HG02884 (cell line): ENCODE measurements around the gene IL24.

ENCODE experiments used
- ATAC-seq: cut with Tn5 transposase; IDR thresholded peaks from one replicate; pipeline ENCODE4 v1.9.1; 2021; ENCODE audit warnings: mild to moderate bottlenecking, moderate library complexity; ENCODE audit not compliant: unreplicated experiment

Gene IL24

DNA sequence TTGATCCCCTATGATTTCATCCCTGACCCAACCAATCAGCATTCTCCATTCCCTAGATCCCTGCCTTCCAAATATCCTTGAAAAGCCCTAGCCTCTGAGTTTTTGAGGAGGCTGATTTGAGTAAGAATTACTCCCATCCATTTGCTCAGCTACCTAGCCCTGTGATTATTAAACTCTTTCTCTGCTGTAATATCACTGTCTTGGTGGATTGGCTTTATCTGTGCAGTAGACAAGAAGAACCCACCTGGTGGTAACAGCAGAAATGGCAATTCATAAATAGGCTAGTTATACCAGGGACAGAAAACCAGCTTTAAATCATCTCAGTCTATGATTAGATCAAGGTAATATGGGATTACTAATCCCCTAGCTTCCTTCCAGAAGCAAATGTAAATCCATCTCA lies 18.8 kb upstream of the IL24 start:
- no peak for ATAC-seq

DNA sequence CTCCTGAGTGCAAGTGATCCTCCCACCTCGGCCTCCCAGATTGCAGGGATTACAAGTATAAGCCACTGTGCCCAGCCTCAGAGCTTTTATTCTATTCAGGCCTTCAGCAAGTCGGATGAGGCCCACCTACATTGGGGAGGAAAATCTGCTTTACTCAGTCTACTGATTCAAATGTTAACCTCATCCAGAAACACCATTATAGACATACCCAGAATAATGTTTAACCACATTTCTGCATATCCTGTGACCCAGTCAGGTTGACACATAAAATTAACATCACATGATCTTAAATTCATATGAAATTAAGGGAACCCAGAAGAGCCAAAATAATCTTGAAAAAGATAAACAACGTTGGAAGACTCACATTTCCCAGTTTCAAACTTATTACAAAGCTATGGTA lies 16.9 kb upstream of the IL24 start:
- no peak for ATAC-seq

DNA sequence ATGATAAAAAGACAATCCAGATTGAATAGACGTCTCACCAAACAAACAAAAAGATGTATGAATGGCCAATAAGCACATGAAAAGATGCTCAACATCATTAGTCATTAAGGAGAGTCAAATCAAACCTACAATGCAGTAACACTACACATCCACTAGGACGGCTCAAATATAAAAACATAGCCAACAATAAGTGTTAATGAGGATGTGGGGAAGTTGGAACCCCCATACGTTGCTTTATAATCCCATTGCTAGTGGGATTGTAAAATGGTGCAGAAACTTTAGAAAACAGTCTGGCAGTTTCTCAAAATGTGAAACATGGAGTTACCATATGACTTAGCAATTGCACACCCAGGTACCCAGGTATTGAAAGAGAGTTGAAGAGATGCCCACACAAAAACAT lies 14.7 kb upstream of the IL24 start:
- no peak for ATAC-seq

DNA sequence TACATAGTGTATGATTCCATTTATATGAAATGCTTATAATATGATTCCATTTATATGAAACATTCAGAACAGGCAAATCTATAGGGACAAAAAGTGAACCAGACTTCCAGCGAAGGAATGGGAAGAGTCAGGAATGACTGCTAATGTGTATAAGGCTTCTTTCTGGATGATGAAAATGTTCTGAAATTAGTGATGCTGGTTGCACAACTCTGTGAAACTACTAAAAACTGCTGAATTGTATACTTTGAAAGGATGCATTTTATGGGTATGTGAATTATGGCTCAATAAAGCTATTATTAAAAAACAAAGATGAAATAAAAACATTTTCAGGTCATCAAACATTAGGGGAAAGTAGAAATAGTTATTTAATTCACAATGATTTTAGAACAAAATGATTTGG lies 14.1 kb upstream of the IL24 start:
- ATAC-seq = no peak

DNA sequence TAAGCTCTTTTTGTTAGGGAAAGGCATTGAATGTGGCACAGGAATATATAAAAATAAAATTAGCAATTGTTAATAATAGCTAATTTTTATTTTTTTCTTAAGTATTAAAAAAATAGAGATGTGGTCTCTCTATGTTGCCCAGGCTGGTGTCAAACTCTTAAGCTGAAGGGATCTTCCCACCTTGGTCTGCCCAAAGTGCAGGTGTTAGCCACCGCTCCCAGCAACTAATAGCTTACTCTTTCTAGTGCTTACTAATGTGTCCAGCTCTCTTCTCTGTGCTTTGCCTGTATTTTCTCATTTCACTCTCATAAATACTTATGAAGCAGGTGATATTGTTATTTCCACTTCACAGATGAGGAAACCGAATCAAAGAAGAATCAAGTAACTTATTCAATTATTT lies 13.4 kb upstream of the IL24 start:
- ATAC-seq = no peak

DNA sequence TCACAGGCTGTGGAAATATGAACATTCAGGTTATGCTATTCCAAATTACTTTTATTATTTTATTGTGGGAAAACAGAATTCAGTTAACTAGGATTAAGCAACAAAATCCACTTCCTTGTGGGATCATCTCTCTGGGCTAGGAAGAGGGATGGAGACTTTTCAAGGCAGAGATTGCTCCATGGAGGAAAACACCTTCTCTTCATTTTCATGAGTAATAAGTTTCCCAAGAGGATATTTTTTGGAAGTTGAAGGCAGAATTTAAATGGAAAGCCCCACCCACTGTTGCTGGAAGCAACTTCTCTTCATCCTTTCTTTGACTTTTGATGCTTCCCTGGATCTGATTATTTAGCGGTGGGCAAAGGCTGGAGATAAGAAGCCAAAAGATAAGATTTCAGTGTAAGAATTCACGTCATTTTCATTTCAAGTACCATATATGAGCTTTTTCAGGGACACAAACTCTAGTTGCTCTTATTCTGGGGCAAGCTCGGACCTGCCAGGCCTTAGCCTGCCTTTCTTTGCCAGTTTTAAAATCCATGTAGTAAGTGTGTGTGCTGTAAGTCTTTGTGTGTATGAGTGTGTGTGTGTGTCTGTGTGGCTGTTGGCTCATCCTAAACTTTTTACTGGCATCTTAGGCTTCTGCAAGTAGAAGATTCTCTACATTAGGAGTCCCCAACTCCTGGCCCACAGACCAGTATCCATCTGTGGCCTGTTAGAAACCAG lies 11.7 kb upstream of the IL24 start:
- no peak for ATAC-seq

DNA sequence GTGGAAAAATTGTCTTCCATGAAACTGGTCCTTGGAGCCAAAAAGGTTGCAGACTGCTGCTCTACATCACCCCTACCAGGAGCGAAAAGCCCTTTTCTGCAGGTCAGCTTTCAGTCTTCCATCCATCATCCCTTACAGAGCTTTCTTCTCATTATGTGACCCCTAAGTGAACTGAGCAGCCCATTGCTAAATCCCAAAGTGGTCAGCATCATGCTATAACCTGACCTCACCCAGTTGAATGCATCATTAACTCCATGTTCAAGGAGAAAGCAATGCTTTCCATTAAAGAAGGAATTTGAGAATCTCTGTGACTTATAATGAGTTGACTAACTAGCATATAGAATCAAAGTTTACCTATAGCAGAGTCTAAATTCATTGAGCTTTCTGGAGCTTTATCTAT lies 10.4 kb upstream of the IL24 start:
- no peak for ATAC-seq

DNA sequence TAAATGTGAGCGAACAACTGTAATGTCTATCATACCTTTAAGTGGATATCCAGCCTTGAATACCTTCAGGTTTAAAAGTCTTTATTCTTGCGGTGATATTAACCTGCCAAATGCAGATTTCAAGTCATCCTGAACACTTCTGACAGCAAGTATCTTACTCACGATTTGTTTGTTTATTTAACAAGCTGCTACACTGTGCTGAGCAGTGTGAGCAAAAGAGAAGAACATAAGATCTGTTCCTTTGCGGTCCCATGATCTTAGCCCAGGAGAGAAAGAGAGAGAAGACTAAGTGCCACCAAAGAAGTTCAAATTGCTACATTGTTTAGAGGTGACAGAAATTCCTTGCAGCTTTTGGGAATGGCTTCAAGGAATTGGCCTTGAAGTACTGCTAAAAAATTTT lies 9.5 kb upstream of the IL24 start:
- no peak for ATAC-seq

DNA sequence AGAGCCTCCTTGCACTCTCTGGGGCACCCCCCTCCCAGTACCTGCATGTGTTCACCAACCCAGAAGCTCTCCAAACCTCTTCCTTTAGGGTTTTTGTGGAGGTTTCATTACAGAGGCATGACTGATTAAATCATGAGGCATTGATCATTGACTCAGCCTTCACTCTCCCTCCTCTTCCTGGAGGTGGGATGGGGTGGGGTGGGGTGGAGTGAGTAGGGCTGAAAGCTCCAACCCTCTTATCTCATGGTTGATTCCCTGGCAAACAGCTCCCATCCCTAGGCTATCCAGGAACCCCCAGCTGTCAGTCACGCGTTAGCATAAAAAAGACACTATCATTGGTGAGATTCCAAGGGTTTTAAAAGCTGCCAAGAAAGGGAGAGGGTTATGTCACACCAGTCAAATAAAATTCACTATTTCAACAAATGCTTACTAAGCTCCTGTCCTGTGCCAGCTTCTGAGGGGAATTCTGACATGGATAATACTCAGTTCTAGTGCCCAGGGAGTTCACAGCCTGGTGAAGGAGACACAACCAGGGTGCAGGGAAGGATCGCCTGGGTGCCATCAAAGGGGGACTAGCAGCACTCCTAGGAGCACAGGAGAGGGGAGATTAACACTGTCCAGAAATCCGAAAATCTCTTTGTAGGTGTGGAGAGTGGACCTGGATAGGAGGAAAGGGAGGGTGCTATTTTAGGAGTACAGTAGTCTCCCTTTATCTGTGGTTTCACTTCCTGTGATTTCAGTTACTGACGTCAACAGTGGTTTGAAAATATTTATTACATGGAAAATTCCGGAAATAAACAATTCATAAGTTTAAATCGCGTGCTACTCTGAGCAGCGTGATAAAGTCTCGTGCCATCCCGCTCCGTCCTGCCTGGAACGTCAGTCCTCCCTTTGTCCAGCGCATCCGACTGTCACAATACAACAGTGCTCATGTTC lies 6.8 kb upstream of the IL24 start:
- no peak for ATAC-seq

DNA sequence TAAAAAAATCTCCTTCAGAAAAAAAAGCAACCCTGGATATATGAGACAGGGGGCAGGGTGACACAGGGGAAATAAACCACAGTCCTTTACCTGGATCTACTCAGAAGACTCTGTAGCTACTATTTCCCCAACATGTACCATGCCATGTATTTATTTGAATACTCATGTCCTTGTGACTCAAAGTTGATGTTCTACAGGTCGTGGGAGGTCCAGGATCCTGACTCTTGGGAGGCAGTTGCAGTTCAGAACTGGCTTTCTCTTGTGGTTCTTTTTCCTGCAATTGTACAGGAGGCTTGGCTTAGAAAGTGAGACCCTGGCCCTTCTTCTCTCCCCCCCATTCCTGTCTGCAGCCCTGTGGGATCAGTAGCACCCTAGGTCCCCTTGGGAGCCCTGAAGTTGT lies 5.8 kb upstream of the IL24 start:
- ATAC-seq = no peak

DNA sequence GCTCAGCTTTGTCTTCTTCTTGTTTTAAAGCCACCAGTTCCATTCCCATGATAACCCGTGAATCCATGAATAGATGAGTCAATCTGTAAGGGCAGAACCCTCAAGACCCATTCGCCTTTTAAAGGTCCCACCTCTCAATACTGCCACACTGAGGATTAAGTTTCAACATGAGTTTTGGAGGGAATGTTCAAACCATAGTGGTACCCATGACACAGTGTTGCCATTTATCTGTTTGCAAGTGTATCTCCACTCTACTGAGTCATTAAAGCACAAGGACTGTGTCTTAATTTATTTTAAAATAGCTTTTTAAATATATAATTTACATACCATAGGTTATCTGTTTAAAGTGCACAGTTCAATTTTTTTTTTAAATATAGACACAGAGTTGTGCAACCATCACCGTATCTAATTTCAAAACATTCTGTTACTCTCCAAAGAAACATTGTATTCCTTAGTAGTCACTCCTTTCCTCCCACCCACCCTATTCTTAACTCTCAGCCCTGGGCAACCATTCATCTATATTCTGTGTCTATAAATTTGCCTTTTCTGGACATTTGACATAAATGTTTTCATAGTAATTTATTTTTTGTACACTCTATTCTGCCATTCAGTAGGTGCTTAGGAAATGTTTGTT lies 4.8 kb upstream of the IL24 start:
- ATAC-seq = no peak

DNA sequence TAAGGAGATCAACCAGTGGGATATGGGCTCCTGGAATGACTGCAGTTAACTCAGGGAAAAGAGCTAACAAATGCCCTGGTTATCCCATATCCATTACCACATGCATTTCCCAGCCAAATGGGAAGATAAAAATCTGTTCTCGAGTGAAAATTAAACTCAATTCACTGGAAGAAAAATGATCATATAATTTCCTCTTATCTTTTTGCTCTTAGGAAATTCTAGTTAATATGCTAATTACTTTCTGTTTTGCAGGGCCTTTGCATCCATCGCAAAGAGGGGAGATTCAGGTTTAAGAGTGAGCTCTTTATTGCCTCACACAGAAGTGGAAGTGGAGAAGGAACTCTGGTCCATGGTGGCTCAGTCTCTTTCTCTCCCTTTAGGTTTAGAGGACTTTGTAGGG lies 3.9 kb upstream of the IL24 start:
- ATAC-seq = no peak

DNA sequence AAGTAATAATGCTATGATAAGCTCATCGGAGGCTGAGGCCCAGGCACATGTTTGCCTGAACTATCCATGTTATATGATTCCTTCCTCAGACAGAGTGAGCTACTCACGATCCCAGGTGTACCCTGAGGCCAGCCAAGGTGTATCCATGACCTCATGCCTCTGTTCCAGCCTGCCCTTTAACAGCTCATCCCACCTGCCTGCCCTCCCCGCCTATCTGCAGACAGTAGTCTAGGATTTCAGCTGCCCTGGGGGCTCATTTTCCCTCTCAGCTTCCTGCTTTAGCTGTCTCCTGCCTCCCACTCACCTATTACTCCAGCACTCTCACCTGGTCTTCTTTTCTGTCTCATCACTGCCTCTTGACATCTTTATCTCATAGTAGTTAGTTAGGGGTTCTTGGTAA lies 1.9 kb upstream of the IL24 start:
- no peak for ATAC-seq

DNA sequence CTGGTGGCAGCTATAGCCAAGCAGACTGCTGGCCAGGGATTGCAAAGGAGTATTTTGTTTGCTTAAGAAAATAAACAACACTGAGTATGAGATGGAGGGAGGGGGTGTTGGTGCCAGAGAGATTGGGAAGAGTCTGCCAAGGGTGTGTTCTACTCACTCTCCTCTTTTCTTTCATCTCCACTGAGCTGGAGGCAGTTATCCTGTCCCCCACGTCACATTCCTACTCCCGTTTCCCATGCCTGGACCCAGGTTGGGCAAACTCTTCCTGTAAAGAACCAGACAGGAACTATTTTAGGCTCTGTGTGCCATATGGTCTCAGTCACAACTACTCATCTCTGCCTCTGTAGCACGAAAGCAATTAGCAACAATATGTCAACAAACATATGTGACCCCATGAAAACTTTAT lies 1.4 kb upstream of the IL24 start:
- no peak for ATAC-seq

DNA sequence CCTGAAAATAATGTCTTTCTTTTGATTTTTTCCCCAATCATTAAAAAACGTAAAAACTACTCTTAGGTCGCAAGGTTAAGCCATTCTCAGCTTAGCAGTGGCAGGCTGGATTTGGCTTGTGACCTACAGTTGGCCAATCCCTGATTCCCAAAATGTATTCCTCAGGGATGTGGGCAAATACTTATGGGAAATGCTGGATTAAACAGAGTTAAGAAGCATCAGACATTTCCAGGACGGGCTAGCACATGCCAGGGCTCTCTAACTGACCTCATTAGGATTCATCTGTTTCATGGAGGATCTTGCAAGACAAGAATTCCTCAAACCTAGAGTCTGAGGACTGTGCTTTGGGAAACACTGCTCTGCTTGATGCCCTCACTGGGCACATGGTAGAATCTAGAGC lies 982 bp upstream of the IL24 start:
- ATAC-seq = no peak

DNA sequence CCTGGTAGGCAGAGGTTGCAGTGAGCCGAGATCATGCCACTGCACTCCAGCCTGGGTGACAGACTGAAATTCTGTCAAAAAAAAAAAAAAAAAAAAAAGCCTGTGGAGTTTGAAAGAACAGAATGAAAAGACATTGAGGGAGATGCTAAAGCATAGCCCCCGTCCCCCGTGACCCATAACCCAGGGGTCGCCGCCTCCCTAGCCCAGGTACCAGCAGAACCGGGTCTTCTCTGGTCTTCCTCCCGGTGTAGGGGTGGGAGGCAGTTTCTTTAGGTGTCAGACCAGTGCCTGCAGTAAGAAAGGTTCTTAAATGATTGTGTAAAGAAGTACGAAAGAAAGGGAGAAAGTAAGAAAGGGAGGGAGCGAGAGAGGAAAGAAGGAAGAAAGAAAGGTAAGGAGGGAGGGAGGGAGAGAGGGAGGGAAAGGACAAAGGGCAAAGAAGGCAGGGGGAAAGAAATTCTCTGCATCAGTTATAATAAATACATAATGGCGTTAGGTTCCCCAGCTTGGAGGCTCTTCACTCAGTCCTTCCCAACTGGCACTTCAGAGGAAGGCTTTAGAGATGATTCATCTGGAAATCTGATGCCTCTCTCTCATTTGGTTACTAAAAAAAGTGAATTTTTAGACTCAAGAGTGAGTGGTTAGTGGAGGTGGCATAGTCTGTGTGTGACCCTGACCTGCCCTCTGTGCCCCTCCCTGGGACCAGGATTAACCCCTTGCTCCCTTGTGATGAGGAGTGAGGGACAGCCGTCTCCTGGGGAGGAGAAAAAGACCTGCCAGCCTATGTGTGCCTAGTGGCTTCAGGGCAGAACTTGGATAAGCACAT lies 1.1 kb downstream of the IL24 start:
- ATAC-seq = no peak

DNA sequence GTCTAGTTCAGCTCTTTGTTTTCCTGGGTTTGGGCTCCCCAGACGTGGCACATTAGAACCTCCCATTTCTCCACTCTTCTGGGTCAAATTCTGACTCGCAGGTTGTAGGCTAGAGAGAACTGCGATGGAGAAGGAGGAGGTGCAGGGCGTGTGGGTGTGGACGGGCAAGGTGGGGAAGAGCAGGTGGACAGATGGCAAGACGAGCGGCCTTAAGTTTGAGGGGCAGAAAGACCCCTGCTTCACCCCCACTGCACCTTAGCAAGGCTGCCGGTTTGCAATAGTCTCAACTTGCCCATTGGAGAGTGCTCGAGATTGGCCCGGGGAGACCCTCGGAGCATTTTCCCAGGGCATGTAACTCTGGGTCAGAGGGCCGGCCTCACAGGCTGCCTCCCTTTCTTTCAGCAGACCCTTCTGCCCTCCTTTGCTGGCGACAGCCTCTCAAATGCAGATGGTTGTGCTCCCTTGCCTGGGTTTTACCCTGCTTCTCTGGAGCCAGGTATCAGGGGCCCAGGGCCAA lies 1.7 kb downstream of the IL24 start:
- ATAC-seq = no peak

DNA sequence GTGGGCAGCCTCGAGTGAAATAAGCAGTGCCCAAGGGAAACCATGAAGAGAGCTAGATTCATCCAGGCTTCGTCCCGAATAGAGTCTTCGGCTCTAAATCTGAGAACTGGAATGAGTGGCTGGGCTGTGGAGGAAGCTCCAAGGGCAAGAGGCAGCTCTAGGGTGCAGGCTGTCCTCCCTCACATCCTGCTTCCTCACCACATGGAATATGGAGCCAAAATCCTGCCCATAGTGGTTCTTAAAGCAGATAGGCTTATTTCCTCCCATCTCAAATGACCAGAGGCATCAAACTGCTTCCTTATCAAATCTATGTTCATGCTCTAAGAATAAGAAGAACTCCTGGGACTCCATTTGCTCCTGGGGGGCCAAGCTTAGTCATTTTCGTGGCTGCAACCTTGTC lies 2.5 kb downstream of the IL24 start:
- ATAC-seq = no peak

DNA sequence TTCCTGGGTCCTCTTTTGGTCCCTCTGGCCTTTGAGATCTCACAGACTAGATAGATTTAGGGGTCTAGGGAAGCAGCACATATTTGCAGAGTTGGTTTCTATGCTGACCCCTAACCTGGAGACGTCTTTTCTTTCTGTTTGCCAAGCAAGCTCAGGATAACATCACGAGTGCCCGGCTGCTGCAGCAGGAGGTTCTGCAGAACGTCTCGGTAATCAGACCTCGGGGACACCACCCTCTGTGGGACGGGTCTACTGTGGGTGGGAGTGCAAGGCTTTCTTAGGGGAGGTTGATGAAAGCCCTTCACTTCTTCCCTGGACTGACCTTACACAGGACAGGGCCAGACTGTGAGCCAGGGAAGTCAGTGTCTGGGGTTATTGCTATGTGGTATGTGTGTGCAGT lies 2.9 kb downstream of the IL24 start:
- ATAC-seq = no peak

DNA sequence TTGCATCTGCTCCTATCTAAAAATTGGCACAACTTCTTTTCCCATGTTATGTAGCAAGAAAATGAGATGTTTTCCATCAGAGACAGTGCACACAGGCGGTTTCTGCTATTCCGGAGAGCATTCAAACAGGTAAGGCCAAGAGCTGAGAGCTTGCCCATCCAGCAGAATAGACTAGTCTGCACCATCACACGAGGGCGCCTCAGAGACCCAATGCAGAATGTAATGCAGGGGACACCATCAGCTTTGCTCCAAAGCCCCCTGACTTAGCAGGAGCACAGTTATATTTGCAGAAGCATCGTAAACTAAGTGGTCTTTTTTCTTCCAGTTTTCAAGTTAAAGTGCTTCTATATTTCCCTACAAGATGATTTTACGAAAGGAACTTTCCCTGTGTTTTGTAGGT lies 4.7 kb downstream of the IL24 start:
- no peak for ATAC-seq

DNA sequence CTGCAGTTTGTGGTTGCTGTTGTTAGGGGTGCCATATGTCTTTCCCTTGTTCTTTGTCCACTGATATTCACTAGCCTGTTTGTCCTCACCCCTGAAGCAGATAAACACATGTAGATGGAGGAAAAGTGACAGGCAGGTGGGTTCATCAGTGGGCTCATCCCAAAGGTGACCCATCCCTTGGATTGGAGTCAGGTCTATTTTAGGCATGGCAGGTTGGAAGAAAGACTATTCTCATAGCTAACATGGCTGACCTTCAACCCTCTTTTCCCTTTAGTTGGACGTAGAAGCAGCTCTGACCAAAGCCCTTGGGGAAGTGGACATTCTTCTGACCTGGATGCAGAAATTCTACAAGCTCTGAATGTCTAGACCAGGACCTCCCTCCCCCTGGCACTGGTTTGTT lies 5.5 kb downstream of the IL24 start:
- no peak for ATAC-seq
